Bronchial epithelial cell (primary cell): ENCODE data around the gene SLC35D2. TPM values are rescaled to one million over a fixed set of nuclear protein-coding genes. Genes with fewer than 3 reads are reported as not detected.
"Not testable (repeated sequence)": the region's sequence is repeated elsewhere in the genome, so short reads cannot be mapped to it uniquely, and the experiment has no call there.

Experiments used
- DNase-seq: peaks from one replicate; pipeline ENCODE4 v3.0.0-alpha.2; 2010; ENCODE audit warnings: low read depth
- FAIRE-seq: peaks from 2 replicates; lab custom pipeline; 2011; peaks lifted over from hg19 to GRCh38; lab: Jason Lieb, UNC
- H3K27me3 ChIP-seq: 2 replicates; pipeline ENCODE4 v1.5.1; 2011; ENCODE audit warnings: low read length; ENCODE audit not compliant: control insufficient read depth, insufficient read depth
- H3K36me3 ChIP-seq: 2 replicates; pipeline ENCODE4 v1.5.1; 2011; ENCODE audit warnings: low read length; ENCODE audit not compliant: control insufficient read depth, insufficient read depth
- H3K4me3 ChIP-seq: 2 replicates; pipeline ENCODE4 v1.5.1; 2011; ENCODE audit warnings: mild to moderate bottlenecking, low read depth, low read length, control low read depth
- total RNA-seq: library from RNA; depleted of rRNA; stranded (reverse); fragments of >200 nt; gene quantifications from 2 replicates; pipeline ENCODE4 v1.2.1, GENCODE V29; 2014
- TF ChIP-seq, protein P1 (sequence below): IDR thresholded peaks from 2 replicates; pipeline ENCODE4 v1.5.1; 2011; ENCODE audit warnings: mild to moderate bottlenecking, moderate library complexity, low read length, control low read depth, inconsistent platforms; ENCODE audit not compliant: insufficient read depth, severe bottlenecking

SLC35D2 gene
- total RNA-seq, 1 donor from 2014 or later: 30.3 TPM

DNA sequence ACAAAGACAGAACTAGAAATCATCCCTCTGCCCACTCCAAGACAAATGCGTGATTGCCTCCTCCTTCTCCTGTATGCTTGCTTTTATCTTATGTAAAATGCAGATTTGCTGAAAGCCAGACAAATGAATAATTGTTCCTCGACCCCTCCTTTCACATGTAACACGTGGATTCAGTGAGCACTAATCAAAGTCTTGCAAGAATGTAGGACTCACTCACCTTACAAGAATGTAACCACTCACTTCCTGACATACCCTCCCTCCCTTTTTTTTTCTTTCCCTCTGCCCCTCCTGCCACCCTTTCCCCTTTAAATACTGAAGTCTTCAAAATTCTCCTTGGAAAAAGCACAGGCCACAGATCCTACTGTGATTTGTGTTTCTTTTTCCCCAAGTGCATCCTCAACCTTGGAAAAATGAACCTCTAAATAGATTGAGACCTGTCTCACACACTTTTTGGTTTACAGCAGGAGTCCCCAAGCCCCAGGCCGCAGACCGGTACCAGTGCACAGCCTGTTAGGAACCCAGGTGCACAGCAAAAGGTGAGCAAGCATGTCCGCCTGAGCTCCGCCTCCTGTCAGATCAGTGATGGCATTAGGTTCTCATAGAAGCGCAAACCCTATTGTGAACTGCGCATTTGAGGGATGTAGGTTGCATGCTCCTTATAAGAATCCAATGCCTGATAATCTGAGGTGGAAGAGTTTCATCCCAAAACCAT, 52.1 kb downstream of the SLC35D2 start:
- Histone ChIP-seq H3K4me3 (no peak overlapping the region), H3K36me3 (no peaks in the 10 kb centered on the region), H3K27me3 (no peaks in the 10 kb centered on the region)
- FAIRE-seq: no peak
- TF ChIP-seq, protein P1, sequence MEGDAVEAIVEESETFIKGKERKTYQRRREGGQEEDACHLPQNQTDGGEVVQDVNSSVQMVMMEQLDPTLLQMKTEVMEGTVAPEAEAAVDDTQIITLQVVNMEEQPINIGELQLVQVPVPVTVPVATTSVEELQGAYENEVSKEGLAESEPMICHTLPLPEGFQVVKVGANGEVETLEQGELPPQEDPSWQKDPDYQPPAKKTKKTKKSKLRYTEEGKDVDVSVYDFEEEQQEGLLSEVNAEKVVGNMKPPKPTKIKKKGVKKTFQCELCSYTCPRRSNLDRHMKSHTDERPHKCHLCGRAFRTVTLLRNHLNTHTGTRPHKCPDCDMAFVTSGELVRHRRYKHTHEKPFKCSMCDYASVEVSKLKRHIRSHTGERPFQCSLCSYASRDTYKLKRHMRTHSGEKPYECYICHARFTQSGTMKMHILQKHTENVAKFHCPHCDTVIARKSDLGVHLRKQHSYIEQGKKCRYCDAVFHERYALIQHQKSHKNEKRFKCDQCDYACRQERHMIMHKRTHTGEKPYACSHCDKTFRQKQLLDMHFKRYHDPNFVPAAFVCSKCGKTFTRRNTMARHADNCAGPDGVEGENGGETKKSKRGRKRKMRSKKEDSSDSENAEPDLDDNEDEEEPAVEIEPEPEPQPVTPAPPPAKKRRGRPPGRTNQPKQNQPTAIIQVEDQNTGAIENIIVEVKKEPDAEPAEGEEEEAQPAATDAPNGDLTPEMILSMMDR: no peak
- DNase-seq: peak; percentile 78

DNA sequence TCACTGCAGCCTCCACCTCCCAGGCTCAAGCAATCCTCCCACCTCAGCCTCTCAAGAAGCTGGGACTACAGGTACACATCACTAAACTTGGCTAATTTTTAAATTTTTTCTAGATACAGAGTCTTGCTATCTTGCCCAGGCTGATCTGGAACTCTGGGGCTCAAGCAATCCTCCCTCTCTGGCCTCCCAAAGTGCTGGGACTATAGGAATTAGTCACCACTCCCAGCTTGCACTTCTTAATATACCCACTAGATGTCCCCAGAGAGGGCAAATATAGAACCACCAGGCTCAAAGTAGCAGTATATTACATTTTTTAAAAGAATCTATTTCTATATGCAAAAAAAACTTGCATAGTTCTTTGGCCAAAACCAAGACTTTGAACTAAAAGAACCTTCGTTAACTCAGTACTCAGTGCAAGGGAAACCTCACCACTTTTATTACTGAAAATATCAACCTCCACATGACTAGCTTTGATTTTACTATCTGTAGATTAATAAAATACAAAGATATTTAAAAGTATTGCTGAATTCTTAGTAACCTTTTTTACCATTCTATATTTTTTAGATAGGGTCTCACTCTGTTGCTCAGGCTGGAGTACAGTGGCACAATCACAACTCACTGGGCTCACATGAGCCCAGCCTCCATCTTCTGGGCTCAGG, 55.7 kb downstream of the SLC35D2 start:
- DNase-seq: peak; percentile 57
- Histone ChIP-seq H3K27me3 (no peaks in the 10 kb centered on the region), H3K36me3 (no peaks in the 10 kb centered on the region), H3K4me3 (no peak overlapping the region)
- TF ChIP-seq, protein P1: peak; percentile 54
- no peak for FAIRE-seq

DNA sequence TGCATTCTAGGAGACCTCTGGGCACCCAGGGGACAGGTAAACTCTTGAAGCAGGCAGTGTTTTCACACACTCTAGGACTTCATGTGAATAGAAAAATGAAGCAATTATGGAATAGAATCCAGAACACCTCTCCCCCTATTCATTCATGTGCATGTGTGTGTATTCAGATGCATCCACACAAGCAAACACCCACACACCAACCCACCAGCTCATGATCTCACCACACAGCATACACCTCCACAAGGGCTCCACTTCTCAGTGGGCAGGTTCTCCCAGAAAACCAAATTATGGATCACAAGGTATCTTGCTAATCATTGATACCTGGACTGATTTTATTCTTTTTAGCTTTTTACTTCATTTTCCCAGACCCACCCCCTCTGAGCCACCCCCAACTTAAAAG, 60.3 kb downstream of the SLC35D2 start:
- DNase-seq: no peak
- Histone ChIP-seq H3K4me3 (no peak overlapping the region), H3K36me3 (no peaks in the 10 kb centered on the region), H3K27me3 (no peaks in the 10 kb centered on the region)
- FAIRE-seq: no peak
- TF ChIP-seq, protein P1: no peak

DNA sequence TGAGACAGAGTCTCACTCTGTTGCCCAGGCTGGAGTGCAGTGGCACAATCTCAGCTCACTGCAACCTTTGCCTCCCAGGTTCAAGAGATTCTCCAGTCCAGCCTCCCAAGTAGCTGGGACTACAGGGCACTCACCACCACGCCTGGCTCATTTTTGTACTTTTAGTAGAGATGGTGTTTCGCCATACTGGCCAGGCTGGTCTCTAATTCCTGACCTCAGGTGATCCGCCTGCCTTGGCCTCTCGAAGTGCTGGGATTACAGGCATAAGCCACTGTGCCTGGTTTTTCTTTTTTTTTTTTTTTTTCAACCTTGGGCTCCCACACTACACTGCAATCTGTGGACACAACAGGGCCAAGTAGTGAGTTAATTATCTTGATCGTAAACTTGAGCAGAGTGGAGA, 60.8 kb downstream of the SLC35D2 start:
- not testable (repeated sequence) for FAIRE-seq, H3K27me3 ChIP-seq, H3K4me3 ChIP-seq, DNase-seq, H3K36me3 ChIP-seq

DNA sequence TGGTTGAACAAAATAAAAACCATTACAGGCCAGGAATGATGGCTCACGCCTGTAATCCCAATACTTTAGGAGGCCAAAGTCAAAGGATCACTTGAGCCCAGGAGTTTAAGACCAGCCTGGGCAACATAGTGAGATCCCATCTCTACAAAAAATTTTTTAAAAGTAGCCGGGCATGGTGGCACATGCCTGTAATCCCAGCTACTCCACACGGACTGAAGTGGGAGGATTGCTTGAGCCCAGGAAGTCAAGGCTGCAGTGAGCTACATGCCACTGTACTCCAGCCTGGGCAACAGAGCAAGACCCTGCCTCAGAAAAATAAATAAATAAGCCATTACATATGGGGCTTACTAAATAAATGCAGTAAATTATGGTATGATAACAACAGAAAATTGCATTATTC, 61.3 kb downstream of the SLC35D2 start:
- not testable (repeated sequence) for H3K36me3 ChIP-seq, H3K27me3 ChIP-seq, FAIRE-seq, H3K4me3 ChIP-seq, DNase-seq

DNA sequence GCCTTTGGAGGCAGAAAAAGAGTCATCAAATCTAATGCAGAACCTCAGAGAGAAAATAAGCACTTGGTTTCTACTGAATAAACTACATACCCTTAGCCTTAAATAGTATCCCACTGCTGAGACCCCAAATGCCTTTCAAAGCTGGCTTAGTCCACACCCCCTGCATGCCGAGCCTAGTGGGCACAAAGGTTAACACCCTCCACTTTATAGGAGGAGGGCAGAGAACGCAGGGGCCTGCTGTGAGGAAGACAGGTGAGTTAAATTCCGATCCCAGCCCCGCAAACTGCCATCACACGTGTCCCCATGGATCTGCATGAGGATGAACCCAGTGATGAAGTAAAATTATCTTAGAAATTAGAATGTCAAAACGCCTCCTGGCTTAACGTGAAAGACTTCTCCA, 62.0 kb downstream of the SLC35D2 start:
- Histone ChIP-seq H3K4me3 (no peak overlapping the region), H3K36me3 (no peaks in the 10 kb centered on the region), H3K27me3 (no peaks in the 10 kb centered on the region)
- DNase-seq: no peak
- no peak for FAIRE-seq
- TF ChIP-seq, protein P1: no peak
